GM19467 (cell line): Measurements from ENCODE around the gene TNFSF10.
"Not testable (repeated sequence)": the region's sequence is repeated elsewhere in the genome, so short reads cannot be mapped to it uniquely, and the experiment has no call there.

Experiments used
- ATAC-seq: cut with Tn5 transposase; IDR thresholded peaks from one replicate; pipeline ENCODE4 v1.9.1; 2021; ENCODE audit warnings: mild to moderate bottlenecking, moderate library complexity; ENCODE audit not compliant: unreplicated experiment

Gene TNFSF10

DNA sequence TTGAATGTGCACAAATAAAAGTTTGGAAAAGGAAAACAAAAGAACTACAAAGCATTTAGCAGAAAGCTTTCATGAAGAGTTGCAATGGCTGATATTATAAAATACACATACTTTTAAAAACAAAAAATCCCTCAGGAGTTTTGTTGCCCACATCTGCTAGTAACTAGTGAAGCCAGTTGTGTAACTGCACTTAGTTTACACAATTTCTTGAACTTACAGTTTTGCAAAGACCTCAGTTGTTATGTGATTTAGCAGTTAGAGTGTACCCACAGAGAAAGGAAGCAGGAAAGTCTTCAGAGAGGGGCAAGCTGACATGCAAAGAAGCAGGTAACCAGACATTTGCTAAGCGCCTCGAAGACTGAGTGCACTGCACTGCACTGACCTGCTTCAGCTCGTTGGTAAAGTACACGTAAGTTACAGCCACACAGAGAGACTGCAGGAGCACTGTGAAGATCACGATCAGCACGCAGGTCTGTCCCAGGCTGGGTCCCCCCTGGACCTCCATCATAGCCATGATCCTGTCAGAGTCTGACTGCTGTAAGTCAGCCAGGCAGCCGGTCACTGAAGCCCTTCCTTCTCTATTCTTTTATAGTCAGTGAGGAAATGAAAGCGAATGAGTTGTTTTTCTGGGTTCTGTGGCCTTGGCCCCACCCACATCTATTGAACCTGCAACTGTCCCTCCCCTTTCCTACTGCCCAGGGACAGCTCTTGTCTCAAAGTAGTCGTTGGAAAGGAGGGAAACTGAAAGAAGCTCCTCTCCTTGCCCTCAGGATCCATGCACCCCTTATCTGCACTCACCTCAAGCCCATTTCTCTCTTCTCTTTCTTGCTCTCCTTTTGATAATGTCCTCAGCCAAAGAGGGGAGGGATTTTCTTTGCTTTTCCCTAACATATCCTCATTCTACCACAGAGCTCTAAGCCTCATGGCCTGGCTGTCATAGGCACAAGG, at the start of gene TNFSF10:
TNFSF10 (minus strand) TSS at position 560 of the 948 bp plus-strand sequence; CDS start at position 514, 46 bp downstream.
- peak; percentile 91 for ATAC-seq

DNA sequence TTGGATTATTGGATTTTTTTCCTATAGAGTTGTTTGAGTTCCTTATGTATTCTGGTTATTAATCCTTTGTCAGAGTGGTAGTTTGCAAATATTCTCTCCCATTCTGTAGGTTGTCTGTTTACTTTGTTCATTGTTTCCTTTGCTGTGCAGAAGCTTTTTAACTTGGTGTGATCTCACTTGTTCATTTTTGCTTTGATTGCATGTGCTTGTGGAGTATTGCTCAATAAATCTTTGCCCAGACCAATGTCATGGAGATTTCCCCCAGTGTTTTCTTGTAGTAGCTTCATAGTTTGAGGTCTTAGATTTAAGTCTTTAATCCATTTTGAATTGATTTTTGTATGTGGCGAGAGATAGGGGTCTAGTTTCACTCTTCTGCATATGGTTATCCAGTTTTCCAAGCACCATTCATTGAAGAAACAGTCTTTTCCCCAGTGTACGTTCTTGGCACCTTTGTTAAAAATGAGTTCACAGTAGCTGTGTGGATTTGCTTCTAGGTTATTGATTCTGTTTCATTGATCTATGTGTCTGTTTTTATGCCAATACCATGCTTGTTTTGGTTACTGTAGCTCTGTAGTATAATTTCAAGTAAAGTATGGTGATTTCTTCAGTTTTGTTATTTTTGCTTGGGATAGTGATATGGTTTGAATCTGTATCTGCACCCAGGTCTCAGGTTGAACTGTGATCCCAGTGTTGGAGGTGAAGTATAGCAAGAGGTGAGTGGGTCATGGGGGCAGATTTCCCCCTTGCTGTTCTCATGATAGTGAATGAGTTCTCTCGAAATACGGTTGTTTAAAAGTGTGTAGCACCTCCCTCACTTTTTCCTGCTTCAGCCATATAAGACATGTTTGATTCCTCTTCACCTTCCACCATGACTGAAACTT, 46.1 kb upstream of the TNFSF10 start:
- ATAC-seq: no peak

DNA sequence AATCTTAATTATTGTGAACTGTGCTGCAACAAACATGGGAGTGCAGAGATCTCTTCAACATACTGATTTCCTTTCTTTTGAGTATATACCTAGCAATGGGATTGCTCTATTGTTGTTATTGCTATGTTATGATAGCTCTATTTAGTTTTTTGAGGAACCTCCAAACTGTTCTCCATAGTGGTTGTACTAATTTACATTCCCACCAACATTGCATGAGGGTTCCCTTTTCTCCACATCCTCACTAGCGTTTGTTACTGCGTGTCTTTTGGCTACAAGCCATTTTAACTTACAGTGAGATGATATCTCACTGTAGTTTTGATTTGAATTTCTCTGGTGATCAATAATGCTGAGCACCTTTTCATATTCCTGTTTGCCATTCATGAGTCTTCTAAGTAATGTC, 45.5 kb upstream of the TNFSF10 start:
- no peak for ATAC-seq

DNA sequence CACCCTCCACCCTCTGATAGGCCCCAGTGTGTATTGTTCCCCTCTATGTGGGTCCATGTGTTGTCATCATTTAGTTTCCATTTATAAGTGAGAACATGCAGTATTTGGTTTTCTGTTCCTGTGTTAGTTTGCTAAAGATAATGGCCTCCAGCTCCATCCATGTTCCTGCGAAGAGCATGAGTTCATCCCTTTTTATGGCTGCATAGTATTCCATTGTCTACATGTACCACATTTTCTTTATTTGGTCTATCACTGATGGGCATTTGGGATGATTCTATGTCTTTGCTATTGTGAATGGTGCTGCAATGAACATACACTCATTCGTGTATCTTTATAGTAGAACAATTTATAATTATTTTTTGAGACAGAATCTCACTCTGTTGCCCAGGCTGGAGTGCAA, 43.6 kb upstream of the TNFSF10 start:
- ATAC-seq: not testable (repeated sequence)

DNA sequence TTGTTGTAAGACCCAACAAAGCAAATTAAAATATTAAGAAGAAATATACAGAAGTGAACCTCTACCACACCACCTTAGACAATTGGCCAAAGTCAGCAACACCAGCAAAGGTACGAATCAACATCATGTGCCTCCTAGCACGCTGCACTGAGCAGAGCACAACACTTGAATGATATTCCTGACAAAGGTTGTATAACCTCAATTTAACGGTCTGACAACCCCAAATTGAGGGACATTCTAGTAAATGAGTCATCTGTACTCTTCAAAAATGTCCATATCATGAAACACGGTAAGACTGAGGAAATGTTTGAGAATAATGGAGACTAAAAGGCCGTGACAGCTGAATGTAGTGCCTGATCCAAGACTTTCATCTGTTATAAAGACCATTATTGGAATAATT, 41.3 kb upstream of the TNFSF10 start:
- ATAC-seq: no peak

DNA sequence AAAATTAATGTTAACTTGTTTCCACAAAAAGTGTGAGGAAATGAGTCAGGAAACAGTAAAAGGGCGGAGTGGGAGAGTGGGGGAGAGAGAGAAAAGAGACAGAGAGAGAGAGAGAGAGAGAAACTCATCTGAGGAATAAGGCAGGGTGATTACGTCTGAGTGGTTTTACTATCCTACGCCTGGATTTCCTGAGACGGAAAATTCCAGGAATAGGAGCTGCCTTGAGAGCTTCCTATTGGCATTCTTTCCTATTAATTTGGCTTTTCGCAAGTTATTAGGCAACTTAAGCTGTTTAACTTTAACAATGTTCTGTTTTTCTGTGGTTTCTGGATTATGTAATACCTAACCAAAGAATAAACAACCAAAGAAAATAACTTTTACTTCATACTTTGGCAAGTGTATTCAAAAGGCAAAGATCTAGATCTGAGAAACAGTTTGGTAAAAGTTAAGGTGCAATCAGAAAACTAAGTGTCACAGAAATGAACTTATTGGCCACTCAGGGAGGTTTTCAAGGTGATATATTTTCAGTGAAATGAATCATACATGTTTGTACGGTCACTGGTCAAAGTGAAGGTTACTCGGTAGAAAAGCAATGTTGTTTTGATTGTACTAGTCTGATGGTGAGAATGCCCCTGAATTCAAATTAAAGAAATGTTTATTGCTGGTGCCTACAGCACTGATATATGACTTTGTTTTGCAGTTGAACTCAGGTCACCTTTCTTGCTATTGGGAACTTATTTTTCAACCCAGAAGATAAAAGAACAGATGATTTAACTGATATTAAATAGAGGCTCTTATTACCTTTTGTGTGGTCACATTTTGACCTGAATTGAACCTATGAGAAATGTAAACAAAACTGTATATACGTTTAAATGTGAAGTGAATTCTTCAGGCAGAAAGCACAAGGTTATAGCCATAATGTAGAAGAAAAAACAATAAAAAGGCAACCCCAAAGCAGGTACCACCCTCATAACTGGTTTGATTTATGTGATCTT, 39.9 kb upstream of the TNFSF10 start:
- peak; percentile 49 for ATAC-seq

DNA sequence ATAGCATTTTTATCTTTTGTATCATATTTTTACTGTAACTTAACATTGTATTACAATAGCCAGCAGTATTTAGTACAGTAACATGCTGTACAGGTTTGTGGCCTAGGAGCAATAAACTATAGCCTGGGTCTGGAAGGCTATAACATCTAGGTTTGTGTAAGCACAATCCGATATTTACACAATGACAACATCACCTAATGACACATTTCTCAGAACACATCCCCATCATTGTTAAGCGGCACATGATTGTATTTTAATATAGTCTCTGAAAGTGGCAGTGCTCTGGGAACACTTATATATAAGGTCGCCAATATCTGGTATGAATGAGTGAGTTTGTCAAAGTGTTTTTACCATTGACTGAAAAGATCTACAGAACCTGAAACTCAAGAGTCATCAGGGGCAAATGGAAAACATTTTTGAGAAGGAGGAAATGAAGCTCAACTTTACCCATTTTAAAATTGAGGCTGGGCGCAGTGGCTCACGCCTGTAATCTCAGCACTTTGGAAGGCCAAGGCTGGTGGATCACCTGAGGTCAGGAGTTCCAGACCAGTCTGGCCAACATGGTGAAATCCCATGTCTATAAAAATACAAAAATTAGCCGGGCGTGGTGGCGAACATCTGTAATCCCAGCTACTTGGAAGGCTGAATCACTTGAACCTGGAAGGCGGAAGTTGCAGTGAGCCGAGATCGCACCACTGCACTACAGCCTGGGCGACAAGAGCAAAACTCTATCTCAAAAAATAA, 38.8 kb upstream of the TNFSF10 start:
- no peak for ATAC-seq

DNA sequence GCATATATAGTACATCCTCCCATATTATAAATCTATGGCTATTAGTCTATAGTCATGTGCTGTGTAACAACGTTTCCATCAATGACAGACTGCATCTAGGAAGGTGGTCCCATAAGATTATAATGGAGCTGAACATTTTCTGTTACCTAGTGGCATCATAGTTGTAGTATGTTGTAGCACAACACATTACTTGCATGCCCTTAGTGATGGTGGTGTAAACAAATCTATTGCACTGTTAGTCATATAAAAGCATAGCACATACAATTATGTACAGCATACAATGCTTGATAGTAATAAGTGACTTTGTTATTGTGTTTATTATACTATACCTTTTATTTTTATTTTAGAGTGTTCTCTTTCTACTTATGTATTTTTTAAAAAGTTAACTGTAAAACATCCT, 37.4 kb upstream of the TNFSF10 start:
- ATAC-seq: no peak

DNA sequence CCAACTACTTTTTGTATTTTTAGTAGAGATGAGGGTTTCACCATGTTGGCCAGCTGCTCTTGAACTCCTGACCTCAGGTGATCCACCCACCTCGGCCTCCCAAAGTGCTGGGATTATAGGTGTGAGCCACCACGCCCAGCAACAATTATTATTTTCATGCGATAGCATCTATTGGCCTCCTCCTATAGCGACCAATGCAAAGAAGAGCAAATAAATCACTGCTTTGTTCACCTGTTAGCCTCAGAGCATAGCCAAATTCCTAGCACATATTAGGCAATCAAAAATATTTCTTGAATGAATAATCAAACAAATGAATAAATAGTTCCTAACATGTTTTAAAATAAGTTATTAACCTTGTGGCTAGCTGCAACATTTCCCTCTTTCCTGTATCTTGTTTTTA, 36.8 kb upstream of the TNFSF10 start:
- ATAC-seq: no peak

DNA sequence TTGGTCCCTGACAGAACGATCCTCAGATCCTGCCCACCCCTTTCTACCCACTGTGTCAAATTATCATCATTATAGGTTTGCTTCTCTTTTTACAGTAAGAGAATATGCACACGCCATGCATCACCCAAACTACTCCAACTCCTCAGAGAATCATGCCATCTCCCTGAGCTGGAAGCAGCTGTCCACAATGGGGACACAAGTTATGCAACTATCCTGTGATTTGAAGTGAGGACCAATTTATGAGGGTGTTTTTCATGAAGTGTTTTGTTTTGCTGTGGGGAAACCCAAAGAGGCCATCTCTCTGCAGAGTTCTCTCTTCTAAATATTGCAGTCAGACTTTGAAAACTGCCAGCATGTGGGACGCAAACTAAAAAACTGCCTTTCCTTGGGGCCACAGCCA, 35.8 kb upstream of the TNFSF10 start:
- ATAC-seq: no peak

DNA sequence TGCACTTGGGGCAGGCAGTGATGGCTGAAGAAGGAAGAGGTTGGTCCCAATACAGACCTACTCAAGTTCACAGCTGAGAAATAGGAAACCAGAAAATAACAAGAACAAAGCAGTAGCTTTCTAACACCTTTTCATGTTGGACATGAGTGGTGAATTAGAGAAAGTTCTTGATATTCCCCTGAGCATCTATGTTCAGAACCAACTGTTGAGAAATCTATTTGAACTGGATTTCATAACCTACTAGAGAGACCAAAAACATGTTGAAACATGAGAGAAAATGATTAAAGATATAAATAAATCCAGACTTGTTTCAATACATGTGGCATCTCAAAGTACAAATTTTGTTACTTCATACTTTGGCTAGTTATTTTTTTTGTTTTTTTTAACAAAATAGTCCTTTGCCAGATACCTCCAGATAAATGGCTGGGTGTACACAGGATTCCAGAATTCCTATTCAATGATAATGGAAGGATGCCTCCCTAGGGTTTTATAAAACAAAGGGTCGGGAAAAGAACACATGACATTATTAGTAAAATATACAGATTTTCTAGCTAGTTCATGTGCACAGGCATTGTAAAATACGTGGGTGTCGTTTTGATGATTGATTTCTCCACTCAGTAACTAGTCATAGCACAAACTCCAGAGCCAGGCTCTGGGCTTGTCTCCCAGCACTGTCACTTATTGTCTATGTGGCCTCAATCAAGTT, 34.4 kb upstream of the TNFSF10 start:
- ATAC-seq: no peak

DNA sequence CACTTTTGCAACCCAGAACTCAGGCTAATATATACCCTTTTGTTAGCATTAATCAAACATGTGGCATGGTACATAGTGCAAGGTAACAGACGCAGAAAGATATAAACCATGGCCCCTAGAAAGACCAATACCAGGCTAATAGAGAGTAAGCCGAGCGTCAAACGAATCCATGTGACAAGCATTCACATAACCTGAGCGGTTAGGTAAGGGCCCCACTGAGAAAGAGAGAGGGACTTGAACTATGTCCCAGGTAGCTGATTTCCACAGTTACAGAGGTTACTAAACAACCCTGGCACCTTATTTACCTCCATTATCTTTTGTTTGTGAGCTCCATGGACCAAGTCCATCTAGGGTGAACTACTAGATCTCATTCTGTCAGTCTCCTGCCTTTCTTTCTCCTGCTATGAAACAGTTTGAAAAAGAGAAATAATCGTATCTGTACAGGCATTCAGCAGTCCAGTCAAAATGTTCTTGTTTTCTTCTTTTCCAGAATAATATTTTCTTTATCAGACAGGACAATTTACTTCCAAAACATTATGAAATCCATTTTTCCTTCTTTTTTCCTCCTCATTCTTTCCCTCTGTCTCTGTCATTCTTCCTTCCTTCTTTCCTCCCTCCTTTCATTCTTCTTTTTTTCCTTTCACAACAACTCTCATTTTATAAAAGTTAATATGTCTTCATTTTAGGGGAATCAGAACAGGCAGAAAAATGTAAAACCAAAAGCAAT, 30.5 kb upstream of the TNFSF10 start:
- no peak for ATAC-seq

DNA sequence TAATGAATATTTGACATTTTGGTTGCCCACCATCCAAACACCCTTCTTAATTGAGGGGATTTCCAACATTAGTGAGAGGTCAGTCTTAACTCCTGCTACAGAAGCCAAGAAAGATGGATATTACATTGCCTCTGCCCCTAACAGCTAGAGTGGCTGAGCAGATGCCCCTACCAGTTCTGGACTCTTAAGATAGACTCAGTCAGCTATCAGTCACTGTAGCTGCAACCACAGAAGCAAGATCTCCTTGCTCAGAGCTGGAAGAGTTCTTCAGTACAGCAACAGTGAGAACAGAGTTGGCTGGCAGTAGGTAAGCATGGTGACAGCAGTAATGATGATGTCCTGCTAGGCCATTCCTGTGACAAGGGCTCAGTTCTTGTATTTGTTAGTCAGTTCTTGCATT, 29.4 kb upstream of the TNFSF10 start:
- no peak for ATAC-seq

DNA sequence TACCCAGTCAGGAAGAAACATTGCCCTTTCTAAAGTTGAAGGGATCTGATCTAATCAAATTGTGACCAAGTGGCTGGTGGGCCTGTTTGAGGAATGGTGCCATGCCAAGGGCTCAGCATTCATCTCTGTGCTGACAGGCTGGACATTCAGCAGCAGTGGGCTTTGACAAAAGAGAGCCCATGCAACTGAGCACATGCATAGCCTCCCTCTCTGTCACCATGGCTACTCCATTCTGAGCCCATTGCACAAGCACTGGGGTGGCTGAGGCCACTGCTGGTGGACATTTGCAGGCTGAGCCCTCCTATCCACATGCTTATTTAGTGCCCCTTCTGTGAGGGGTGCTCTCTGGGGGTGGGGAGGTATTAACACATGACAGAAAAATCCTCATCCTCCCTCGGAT, 28.6 kb upstream of the TNFSF10 start:
- no peak for ATAC-seq

DNA sequence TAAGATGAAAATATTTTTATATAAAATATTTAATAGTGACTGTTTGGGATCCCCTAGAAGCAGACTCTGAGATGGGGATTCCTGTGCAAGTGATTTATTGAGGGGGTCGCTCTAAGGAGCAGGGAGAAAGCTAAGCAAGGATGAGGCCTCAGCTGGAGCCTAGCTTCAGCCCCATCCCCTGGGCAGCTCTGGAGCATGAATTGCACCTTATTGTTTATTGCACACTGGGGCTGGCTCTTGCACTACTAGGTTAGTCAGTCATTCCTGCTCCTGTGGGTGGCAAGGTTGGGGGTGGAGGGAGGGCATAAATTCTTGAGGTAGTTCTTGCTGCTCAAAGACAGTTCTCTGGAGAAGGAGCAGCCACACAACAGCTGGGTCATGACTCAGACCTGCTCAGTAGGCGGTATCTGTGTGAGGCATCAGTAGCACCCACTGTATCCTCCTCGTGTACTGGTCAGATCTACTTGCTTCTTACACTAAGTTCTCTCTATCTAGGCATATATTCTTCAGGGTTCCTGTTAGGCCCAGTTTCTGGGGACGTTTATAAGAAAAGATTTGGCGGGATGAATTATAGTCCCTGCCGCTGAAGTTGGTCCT, 27.2 kb upstream of the TNFSF10 start:
- ATAC-seq: no peak

DNA sequence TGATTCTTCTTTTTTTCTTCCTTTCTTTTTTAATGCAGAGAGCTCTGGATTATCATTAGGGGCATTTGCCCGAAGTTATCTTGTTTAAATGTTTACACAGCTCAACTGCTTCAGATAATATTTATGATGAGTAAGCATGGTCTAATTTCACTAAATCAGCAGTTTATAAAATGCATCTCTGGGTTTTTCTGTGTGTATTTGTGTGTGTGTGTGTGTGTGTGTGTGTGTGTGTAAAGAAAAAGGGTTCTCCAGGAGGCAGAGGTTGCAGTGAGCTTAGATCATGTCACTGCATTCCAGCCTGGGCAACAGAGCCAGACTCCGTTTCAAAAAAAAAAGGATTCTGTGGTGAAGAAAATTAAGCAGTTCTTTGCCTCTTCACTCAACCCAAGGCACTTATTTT, 25.9 kb upstream of the TNFSF10 start:
- no peak for ATAC-seq

DNA sequence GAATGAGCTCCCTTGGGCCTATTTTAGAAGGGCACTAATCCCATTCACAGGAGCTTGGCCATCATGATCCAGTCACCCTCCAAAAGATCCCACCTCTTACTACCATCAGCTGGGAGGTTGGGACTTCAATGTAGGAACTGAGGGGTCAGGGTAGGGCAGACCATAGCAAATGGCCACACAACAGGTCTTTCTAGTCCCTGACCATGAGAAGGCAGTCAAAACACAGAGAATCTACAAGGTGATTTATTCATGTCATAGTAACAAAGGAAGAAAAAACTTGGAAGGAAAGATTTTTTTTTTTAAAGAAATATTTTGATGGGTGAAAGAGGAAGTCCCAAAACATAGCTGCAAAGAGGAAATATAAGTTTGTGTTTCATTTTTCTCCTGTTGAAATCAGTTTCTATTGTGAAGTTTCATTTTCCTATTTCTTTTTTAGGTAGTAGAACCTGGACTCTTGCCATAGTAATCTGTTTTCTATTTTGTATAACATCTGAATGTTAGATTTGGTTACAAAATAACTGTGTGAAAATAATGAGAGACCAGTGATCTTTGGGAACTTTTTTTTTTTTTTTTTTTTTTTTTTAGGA, 23.5 kb upstream of the TNFSF10 start:
- ATAC-seq: no peak

DNA sequence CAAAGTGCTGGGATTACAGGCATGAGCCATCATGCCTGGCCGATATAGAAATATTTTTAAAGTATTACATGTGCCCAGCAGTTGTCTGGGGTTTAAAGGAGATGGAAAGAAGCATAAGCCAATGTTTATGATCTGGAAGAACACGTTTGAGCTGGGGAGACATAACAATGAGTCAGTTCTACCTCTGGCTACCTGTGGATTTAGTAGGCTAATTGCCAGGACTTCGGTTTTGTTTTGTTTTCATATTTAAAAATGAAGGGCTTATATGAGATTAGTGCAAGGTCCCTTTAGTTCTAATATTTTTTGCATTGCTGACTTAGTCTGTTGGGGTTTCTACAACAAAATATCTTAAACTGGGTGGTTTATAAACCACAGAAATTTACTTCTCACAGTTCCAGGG, 22.9 kb upstream of the TNFSF10 start:
- no peak for ATAC-seq
